OCI-LY1 (cell line): ENCODE results near the gene GRIN2A.

Source experiments
- H2AFZ ChIP-seq: fragments of 200-600 bp; sonication (generic), shearing (Covaris generic); 2 replicates; pipeline ENCODE4 v1.6.0; 2014; ENCODE audit warnings: antibody characterized with exemption, mild to moderate bottlenecking, low read length
- H3F3A ChIP-seq: fragments of 200-600 bp; sonication (generic), shearing (Covaris generic); 2 replicates; pipeline ENCODE4 v1.6.0; 2014; ENCODE audit warnings: mild to moderate bottlenecking, antibody characterized with exemption, low read length, moderate library complexity; ENCODE audit not compliant: insufficient read depth
- H3K27ac ChIP-seq: fragments of 200-600 bp; sonication (generic); 2 replicates; pipeline ENCODE4 v1.5.1; 2014; ENCODE audit warnings: low read length, mixed run types, mild to moderate bottlenecking, low read depth; ENCODE audit not compliant: poor library complexity, severe bottlenecking
- H3K27me3 ChIP-seq: fragments of 200-600 bp; sonication (generic); 2 replicates; pipeline ENCODE4 v1.6.0; 2014; ENCODE audit warnings: antibody characterized with exemption, mild to moderate bottlenecking, low read length, moderate library complexity; ENCODE audit not compliant: insufficient read depth
- H3K36me3 ChIP-seq: fragments of 200-600 bp; sonication (generic); 2 replicates; pipeline ENCODE4 v1.6.1; 2014; ENCODE audit warnings: mild to moderate bottlenecking, antibody characterized with exemption, low read length, moderate library complexity, mixed read lengths; ENCODE audit not compliant: insufficient read depth
- H3K4me1 ChIP-seq: fragments of 200-600 bp; sonication (generic); 2 replicates; pipeline ENCODE4 v1.5.1; 2014; ENCODE audit warnings: mild to moderate bottlenecking, low read length, moderate library complexity; ENCODE audit not compliant: insufficient read depth, severe bottlenecking
- H3K4me2 ChIP-seq: fragments of 200-600 bp; sonication (generic), shearing (Covaris generic); 2 replicates; pipeline ENCODE4 v1.6.1; 2014; ENCODE audit warnings: low read length
- H3K4me3 ChIP-seq: fragments of 200-600 bp; sonication (generic); 2 replicates; pipeline ENCODE4 v1.5.1; 2014; ENCODE audit warnings: low read length, low read depth, mild to moderate bottlenecking, mixed read lengths; ENCODE audit not compliant: poor library complexity, severe bottlenecking
- H3K79me2 ChIP-seq: fragments of 200-600 bp; shearing (Covaris generic); 2 replicates; pipeline ENCODE4 v1.6.1; 2016; ENCODE audit warnings: mixed run types, low read length, mixed read lengths; ENCODE audit not compliant: insufficient read depth
- H3K9ac ChIP-seq: fragments of 200-600 bp; sonication (generic), shearing (Covaris generic); 2 replicates; pipeline ENCODE4 v1.6.1; 2014; ENCODE audit warnings: mild to moderate bottlenecking, low read length, mixed read lengths
- H3K9me2 ChIP-seq: fragments of 200-600 bp; sonication (generic), shearing (Covaris generic); 2 replicates; pipeline ENCODE4 v1.6.1; 2014; ENCODE audit warnings: low read depth, mild to moderate bottlenecking, low read length, mixed read lengths
- H3K9me3 ChIP-seq: fragments of 200-600 bp; shearing (Covaris generic); 2 replicates; pipeline ENCODE4 v1.6.1; 2014; ENCODE audit warnings: low read length, mixed read lengths
- H4K20me1 ChIP-seq: fragments of 200-600 bp; sonication (generic), shearing (Covaris generic); 2 replicates; pipeline ENCODE4 v1.6.0; 2016; ENCODE audit warnings: mild to moderate bottlenecking, low read length; ENCODE audit not compliant: insufficient read depth
- EZH2 ChIP-seq: fragments of 200-600 bp; sonication (generic), shearing (Covaris generic); IDR thresholded peaks from 2 replicates; pipeline ENCODE4 v1.8.0; 2017; ENCODE audit warnings: borderline replicate concordance, mixed run types, mild to moderate bottlenecking, antibody characterized with exemption, low read length, moderate library complexity, mixed read lengths
- TF ChIP-seq, protein P1 (sequence below): fragments of 200-600 bp; sonication (generic), shearing (Covaris generic); IDR thresholded peaks from 2 replicates; pipeline ENCODE4 v1.5.1; 2017; ENCODE audit warnings: mild to moderate bottlenecking, antibody characterized with exemption, low read length, moderate library complexity, mixed read lengths

GRIN2A gene

DNA sequence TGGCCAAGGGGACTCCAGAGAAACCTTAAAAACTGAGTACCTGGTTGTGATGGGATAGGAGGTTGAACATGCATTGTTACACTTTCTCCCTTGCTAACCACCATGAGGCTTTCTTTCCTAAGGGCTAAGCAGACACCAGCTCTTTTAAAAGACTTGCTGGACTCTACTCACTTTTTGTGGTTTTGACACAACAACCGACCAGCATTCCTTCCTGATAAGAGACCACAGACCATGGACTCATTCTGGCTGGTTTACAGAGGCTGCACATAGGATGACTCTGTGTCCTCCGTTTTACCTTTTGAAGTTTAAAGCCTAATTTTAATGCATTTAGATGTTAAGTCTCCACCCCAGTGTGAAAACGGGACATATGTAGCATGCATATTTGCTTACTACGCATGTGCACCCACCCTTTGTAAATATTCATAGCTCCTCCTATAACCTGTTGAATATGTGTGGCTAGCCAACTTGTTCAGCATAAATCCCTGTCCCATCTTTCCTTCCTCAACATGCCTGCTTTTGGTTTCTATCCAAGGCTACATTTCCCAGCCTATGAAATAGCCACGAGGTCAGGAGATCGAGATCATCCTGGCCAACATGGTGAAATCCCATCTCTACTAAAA lies 475.9 kb downstream of the GRIN2A start:
- no peaks in the 10 kb centered on the region for H3K79me2 ChIP-seq
- no peak overlapping the region for H3K4me3 ChIP-seq
- H3K9ac ChIP-seq = no peak overlapping the region
- H3K4me2 ChIP-seq = no peak overlapping the region
- H2AFZ ChIP-seq = no peak overlapping the region
- TF ChIP-seq EZH2 = no peak
- TF ChIP-seq, protein P1, sequence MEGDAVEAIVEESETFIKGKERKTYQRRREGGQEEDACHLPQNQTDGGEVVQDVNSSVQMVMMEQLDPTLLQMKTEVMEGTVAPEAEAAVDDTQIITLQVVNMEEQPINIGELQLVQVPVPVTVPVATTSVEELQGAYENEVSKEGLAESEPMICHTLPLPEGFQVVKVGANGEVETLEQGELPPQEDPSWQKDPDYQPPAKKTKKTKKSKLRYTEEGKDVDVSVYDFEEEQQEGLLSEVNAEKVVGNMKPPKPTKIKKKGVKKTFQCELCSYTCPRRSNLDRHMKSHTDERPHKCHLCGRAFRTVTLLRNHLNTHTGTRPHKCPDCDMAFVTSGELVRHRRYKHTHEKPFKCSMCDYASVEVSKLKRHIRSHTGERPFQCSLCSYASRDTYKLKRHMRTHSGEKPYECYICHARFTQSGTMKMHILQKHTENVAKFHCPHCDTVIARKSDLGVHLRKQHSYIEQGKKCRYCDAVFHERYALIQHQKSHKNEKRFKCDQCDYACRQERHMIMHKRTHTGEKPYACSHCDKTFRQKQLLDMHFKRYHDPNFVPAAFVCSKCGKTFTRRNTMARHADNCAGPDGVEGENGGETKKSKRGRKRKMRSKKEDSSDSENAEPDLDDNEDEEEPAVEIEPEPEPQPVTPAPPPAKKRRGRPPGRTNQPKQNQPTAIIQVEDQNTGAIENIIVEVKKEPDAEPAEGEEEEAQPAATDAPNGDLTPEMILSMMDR = no peak
- H3K4me1 ChIP-seq = no peaks in the 10 kb centered on the region
- H3K9me3 ChIP-seq = no peaks in the 10 kb centered on the region
- H3K27me3 ChIP-seq = no peaks in the 10 kb centered on the region
- no peaks in the 10 kb centered on the region for H3K36me3 ChIP-seq
- H3K9me2 ChIP-seq = no peaks in the 10 kb centered on the region
- no peak overlapping the region for H3K27ac ChIP-seq
- no peaks in the 10 kb centered on the region for H4K20me1 ChIP-seq
- H3F3A ChIP-seq = no peaks in the 10 kb centered on the region

DNA sequence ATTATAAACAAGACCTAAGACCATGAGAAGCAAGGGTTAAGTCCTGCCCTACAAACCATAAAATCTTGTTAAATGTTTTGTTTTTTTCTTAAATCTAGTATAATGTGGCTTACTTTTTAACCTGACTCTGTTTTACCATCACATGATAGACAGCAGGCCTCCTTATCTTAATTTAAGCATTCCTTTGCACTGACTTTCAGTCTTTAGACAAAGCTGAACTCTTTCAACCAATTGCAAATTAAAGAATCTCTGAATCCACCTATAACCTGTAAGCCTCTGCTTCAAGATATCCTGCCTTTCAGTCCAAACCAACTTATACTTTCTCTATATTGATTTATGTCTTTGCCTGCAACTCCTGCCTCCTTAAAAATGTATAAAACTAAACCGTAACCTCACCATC lies 478.5 kb downstream of the GRIN2A start:
- Histone ChIP-seq H3K27me3 (no peaks in the 10 kb centered on the region), H3K9me2 (no peaks in the 10 kb centered on the region), H3K79me2 (no peaks in the 10 kb centered on the region), H3K4me1 (no peaks in the 10 kb centered on the region), H3K4me2 (no peak overlapping the region), H3K36me3 (no peaks in the 10 kb centered on the region), H3F3A (no peaks in the 10 kb centered on the region), H3K4me3 (no peak overlapping the region), H3K27ac (no peak overlapping the region), H2AFZ (no peak overlapping the region), H4K20me1 (no peaks in the 10 kb centered on the region), H3K9ac (no peak overlapping the region), H3K9me3 (no peaks in the 10 kb centered on the region)
- TF ChIP-seq, protein P1 = no peak
- TF ChIP-seq EZH2 = no peak
